ENCODE results near the gene PIP5K1C.

DNA sequence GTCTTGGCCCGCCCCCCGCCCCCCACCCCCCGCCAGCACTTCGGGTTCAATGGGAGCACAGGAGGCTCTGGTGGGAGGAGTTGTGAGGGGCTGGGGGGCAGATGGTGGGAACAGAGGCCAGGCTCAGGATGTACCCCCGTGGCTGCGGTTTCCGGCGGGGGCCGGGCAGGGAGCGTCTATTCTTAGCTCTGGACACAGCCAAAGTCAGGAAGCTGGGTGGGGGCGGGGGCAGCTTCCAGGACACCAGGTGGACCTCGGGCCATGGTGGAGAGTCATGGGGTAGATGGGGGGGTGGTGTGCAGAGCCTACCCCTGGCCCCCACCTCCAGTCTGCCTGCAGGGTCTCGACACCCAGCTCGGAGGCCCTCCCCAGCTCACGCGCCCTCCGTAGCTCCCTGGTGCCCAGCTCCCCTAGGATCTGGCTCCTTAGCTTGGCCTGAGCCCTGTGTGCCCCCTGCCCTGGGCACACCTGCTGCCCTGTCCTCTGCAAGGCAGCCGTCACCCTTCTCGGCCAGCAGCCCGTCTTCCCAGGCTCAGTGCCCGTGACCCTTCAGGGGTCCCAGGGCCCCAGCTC, 91.4 kb downstream of the PIP5K1C start:
- TF ChIP-seq, protein P1, sequence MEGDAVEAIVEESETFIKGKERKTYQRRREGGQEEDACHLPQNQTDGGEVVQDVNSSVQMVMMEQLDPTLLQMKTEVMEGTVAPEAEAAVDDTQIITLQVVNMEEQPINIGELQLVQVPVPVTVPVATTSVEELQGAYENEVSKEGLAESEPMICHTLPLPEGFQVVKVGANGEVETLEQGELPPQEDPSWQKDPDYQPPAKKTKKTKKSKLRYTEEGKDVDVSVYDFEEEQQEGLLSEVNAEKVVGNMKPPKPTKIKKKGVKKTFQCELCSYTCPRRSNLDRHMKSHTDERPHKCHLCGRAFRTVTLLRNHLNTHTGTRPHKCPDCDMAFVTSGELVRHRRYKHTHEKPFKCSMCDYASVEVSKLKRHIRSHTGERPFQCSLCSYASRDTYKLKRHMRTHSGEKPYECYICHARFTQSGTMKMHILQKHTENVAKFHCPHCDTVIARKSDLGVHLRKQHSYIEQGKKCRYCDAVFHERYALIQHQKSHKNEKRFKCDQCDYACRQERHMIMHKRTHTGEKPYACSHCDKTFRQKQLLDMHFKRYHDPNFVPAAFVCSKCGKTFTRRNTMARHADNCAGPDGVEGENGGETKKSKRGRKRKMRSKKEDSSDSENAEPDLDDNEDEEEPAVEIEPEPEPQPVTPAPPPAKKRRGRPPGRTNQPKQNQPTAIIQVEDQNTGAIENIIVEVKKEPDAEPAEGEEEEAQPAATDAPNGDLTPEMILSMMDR (IDR thresholded peaks at IDR 0.05): no peak
- TF ChIP-seq POLR2A (IDR thresholded peaks at IDR 0.05): no peak
